Measurements from ENCODE around the gene POLD1. TPM values are rescaled to one million over a fixed set of nuclear protein-coding genes. Genes with fewer than 3 reads are reported as not detected.
A peak's percentile ranks its signal among the peaks of the same experiment; 100 is the strongest.
"Not testable (repeated sequence)": the region's sequence is repeated elsewhere in the genome, so short reads cannot be mapped to it uniquely, and the experiment has no call there.

Gene POLD1
- 100 to 1,000 TPM; 190 to 191 TPM for total RNA-seq

DNA sequence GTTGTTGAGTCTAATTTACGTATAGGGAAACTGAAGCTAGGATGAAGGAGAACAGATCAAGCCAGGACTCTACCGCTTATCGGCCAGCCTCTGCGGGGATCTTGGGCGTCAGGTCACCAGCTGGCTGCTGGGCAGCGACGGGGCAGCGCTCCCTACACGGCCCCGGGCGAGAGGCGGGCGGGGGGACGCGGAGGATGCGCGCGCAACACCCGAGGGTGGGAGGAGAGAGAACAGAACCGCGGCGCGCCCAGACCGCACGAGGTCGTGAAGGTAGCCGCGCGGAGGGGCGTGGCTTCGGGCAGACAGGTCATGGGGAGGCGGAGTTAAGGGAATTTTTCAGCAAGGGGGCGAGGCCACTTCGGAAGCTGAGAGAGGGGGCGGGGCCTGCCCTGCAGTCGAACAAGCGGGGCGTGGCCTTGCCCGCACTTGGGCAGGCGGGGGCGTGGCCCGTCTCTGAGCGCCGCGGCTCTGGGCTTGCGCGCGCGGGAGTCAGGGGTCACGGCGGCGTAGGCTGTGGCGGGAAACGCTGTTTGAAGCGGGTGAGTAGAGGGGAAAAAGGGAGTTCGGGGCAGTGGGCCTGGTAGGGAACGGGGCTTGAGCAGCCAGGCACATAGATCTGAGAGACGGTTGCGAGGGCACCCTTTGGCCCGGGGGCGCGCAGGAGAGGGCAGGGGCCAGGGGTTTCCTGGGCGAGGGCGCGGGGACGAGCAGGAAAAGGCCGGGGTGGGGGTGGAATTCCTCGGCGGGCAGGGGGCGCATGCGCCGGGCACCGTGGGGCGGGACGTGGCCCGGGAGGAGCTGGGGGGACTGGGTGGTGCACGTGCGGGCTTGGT, at the start of gene POLD1:
Gene POLD1 (plus strand): TSS at position 496 of the 833 bp plus-strand sequence. CDS start 14,505 bp downstream, outside the sequence.
- Mint-ChIP-seq H3K4me1 (ENCODE audit: low read depth) (peaks cover 33% of the 10 kb centered on the region), H3K27ac (peak within 1 kb of the TSS; percentile 95), H3K9me3 (no peaks in the 10 kb centered on the region), H3K36me3 (peaks cover 36% of the 10 kb centered on the region), H3K27me3 (no peaks in the 10 kb centered on the region), H3K4me3 (peak within 1 kb of the TSS; percentile 98)
- ChIA-PET CTCF (interaction anchor here (0.6 to 2.5 kb wide), 7 partner anchors 9 to 1319 kb away, joined by 3 to 13 read pairs (median 6); no protein-coding TSS in a partner anchor), POLR2A (interaction anchor here (0.9 to 2.0 kb wide), 7 partner anchors 10 to 59 kb away, joined by 3 to 12 read pairs (median 4); no protein-coding TSS in a partner anchor)
- intact Hi-C loops (cut with micrococcal nuclease), result loop anchor here (1.0 to 5.0 kb wide), 4 partner anchors 8 to 433 kb away; partner anchors contain the start of gene NR1H2
- peak; percentile 99 for DNase-seq

DNA sequence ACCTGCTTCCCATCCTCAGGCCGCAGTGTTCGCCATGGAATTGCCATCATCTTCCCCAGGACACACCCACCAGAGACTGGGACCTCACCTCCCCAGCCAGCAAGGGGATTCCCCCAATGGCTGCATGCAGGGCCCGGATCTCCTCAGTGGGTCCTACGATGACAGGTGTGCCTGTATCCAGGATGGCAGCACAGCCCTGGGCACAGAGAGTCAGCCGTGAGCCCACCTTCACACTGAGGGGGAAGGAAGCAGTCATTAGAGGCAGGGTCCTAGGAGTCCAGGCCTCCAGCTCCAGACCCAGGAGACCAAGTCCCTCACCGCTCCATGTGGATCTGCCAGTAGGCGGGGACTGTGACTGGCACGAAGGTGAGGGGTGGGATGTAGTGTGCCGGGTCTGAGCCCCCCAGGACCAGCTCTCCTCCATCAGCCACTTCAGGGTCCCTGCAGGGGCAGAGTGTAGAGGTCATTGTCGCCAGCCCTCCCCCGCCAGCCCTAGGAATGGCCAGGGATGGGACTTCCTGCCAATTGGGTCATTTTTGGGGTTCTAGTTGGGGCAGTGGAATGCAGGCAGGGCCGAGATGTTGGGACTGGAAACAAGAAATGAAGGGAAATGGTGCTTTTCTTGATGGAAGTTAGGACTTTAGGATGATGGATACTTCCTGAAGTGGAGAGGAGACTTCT, 49.3 kb upstream of the POLD1 start:
- peak overlapping the region; percentile 5 for H3K4me3 Mint-ChIP-seq
- DNase-seq, result no peak
- peaks cover 22% of the 10 kb centered on the region for H3K36me3 Mint-ChIP-seq
- no peaks in the 10 kb centered on the region for H3K9me3 Mint-ChIP-seq
- CTCF ChIA-PET, result interaction anchor here (0.6 to 2.0 kb wide), 6 partner anchors 12 to 390 kb away, joined by 3 to 11 read pairs (median 4); no protein-coding TSS in a partner anchor
- POLR2A ChIA-PET, result interaction anchor here (0.9 to 1.1 kb wide), 3 partner anchors 12 to 126 kb away, joined by 3 read pairs; no protein-coding TSS in a partner anchor
- intact Hi-C loops (cut with micrococcal nuclease), result loop anchor here (10.0 kb wide), 1 partner anchor 470 kb away; no protein-coding TSS in a partner anchor
- H3K4me1 Mint-ChIP-seq (ENCODE audit: low read depth), result peaks cover 53% of the 10 kb centered on the region
- peaks cover 29% of the 10 kb centered on the region for H3K27me3 Mint-ChIP-seq
- peak overlapping the region; percentile 71 for H3K27ac Mint-ChIP-seq

DNA sequence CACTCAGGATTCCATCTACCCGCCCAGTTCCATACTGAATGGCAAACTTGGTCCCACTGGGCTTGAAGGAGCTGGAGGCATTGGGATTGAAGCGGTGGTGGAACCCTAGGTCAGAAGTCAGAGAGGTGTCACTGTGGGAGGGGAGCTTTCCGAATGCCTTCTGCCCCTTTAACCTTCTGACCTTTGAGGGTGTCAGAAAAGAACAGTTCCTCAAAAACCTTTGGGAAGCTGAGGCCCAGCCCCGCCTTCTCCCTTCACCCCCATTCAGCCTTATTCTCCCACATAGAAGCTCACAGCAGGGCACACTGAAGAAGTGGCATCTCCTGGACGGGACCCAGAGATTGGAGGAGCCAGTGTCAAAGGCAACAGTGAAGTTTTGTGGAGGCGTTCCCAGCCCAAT, 47.1 kb upstream of the POLD1 start:
- H3K27ac Mint-ChIP-seq, H3K9me3 Mint-ChIP-seq, POLR2A ChIA-PET, H3K4me3 Mint-ChIP-seq, DNase-seq: not testable (repeated sequence)
- CTCF ChIA-PET, result interaction anchor here (0.8 to 1.7 kb wide), 2 partner anchors 10 to 20 kb away, joined by 3 to 4 read pairs; no protein-coding TSS in a partner anchor
- peaks cover 17% of the 10 kb centered on the region for H3K27me3 Mint-ChIP-seq
- intact Hi-C loops (cut with micrococcal nuclease), result loop anchor here (10.0 kb wide), 1 partner anchor 468 kb away; no protein-coding TSS in a partner anchor
- H3K4me1 Mint-ChIP-seq (ENCODE audit: low read depth), result peaks cover 42% of the 10 kb centered on the region
- peaks cover 22% of the 10 kb centered on the region for H3K36me3 Mint-ChIP-seq

DNA sequence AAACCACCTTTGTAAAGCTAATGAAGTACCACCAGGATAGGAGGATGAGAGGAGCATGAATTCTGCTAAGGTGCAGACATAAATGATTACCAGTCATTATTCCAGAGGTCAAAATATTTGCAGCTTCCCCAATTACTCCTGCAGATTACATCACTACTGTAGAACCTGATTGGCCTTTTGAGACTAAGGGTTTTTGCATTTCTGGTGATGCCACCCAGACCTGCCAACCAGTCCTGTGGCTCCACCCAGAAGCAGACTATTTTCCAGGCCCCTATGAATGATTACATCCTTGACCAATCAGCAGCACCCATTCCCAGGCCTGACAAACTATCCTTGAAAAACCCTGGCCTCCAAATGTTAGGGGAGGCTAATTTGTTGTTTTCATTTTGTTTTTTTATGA, 43.8 kb upstream of the POLD1 start:
- Mint-ChIP-seq H3K27me3 (no peaks in the 10 kb centered on the region), H3K27ac (no peak overlapping the region), H3K4me1 (ENCODE audit: low read depth) (peaks cover 24% of the 10 kb centered on the region), H3K36me3 (peaks cover 26% of the 10 kb centered on the region), H3K4me3 (no peak overlapping the region), H3K9me3 (peaks cover 4% of the 10 kb centered on the region)
- POLR2A ChIA-PET, result no interaction called here
- CTCF ChIA-PET, result interaction anchor here (0.5 to 2.5 kb wide), 2 partner anchors 12 to 214 kb away, joined by 4 to 7 read pairs; partner anchors contain the start of gene KCNC3
- intact Hi-C loops (cut with micrococcal nuclease), result no loop called here
- no peak for DNase-seq

DNA sequence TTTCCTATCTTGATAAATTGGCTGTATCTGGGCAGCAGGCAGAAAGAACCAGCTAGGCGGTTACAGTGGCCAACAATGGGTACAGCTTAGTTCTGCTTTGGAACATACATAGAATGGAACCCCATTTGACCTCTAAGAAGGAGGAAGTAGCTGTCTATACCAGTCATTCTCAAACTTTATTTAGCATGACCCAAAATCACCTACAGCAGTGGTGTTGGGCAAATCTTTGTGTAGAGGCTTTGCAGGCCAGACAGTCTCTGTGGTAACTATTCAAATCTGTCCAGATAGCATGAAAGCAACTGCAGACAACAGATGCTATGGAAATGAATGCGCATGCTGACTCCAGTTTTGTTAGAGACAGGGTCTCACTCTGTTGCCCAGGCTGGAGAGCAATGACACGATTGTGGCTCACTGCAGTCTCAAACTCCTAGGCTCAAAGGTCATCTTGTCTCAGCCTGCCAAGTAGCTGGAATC, 43.0 kb upstream of the POLD1 start:
- H3K27ac Mint-ChIP-seq, result no peak overlapping the region
- peaks cover 23% of the 10 kb centered on the region for H3K36me3 Mint-ChIP-seq
- H3K4me3 Mint-ChIP-seq, result no peak overlapping the region
- no peaks in the 10 kb centered on the region for H3K27me3 Mint-ChIP-seq
- DNase-seq, result peak; percentile 26
- CTCF ChIA-PET, result interaction anchor here (0.6 to 2.5 kb wide), 2 partner anchors 13 to 1013 kb away, joined by 4 to 7 read pairs; partner anchors contain the start of gene KCNC3
- H3K9me3 Mint-ChIP-seq, result peaks cover 5% of the 10 kb centered on the region
- intact Hi-C loops (cut with micrococcal nuclease), result no loop called here
- POLR2A ChIA-PET, result no interaction called here
- peaks cover 20% of the 10 kb centered on the region for H3K4me1 Mint-ChIP-seq (ENCODE audit: low read depth)

DNA sequence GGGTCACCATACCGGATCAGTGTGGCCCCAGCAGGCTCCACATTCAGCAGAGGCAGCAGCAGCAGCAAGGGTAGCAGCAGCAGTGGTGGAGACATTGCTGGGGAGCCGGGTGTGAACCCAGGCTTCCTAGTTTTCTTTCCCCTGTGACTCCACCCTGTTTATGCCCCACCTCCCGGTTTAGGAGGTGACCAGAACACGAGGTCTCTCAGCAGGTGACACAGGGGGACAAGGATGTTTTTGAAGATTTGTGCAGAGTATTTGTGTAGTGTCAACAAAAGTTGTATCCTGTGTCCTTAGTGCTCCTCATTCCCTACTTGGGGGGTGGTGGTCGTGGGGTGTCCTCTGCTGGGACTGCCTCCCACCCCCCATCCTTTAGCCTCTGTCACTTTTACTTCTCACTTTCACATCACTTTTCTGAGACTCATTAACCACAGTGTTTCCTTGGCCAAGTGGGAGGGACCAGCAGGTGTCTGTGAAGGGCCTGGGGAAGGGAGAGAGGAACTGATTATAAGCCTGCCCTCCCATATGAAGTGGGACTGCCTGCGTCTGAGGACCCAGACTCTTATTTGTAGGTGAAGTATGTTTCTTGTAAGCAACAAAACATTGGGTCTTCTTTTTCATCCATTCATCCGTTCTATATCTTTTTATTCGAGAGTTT, 39.4 kb upstream of the POLD1 start:
- Mint-ChIP-seq H3K4me3 (peak overlapping the region; percentile 65), H3K27ac (peak overlapping the region; percentile 70), H3K27me3 (no peaks in the 10 kb centered on the region), H3K4me1 (ENCODE audit: low read depth) (peaks cover 50% of the 10 kb centered on the region), H3K36me3 (peaks cover 17% of the 10 kb centered on the region), H3K9me3 (peaks cover 6% of the 10 kb centered on the region)
- intact Hi-C loops (cut with micrococcal nuclease), result no loop called here
- CTCF ChIA-PET, result interaction anchor here (1.5 kb wide), 1 partner anchor 13 kb away, joined by 6 read pairs; no protein-coding TSS in a partner anchor
- POLR2A ChIA-PET, result no interaction called here
- DNase-seq, result no peak

DNA sequence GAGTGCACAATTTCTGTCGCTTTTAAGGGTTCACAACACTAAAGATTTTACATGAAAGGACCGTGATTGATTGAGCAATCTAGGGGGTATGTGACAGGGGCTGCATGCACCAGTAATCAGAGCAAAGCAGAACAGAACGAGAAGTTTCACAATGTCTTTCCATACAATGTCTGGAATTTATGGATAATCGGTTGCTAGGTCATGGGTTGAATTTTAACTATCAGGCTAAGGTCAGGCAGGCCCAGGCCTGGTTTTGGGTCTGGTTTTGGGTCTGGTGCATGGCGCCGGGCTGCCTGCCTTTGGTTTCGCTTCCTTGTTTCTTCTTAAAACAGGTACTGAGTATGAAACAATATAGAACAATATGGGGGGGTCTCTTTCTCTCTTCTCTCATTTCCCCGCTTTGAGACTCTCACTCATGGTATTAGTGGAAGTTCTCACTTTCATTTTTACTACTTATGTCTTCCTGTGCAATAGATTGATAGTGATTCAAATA, 37.0 kb upstream of the POLD1 start:
- Mint-ChIP-seq H3K36me3 (peaks cover 15% of the 10 kb centered on the region), H3K4me3 (peak overlapping the region; percentile 55), H3K27ac (peak overlapping the region; percentile 96), H3K4me1 (ENCODE audit: low read depth) (peaks cover 45% of the 10 kb centered on the region)
- not testable (repeated sequence) for H3K27me3 Mint-ChIP-seq, H3K9me3 Mint-ChIP-seq
- ChIA-PET POLR2A (interaction anchor here (0.8 to 1.3 kb wide), 2 partner anchors 11 to 13 kb away, joined by 3 read pairs; no protein-coding TSS in a partner anchor), CTCF (interaction anchor here (0.7 to 2.7 kb wide), 6 partner anchors 10 to 21 kb away, joined by 3 to 10 read pairs (median 5); partner anchors contain the start of gene KCNC3)
- intact Hi-C loops (cut with micrococcal nuclease), result loop anchor here (1.0 kb wide), 2 partner anchors 16 to 18 kb away; partner anchors contain the start of gene KCNC3
- DNase-seq, result peak; percentile 78

DNA sequence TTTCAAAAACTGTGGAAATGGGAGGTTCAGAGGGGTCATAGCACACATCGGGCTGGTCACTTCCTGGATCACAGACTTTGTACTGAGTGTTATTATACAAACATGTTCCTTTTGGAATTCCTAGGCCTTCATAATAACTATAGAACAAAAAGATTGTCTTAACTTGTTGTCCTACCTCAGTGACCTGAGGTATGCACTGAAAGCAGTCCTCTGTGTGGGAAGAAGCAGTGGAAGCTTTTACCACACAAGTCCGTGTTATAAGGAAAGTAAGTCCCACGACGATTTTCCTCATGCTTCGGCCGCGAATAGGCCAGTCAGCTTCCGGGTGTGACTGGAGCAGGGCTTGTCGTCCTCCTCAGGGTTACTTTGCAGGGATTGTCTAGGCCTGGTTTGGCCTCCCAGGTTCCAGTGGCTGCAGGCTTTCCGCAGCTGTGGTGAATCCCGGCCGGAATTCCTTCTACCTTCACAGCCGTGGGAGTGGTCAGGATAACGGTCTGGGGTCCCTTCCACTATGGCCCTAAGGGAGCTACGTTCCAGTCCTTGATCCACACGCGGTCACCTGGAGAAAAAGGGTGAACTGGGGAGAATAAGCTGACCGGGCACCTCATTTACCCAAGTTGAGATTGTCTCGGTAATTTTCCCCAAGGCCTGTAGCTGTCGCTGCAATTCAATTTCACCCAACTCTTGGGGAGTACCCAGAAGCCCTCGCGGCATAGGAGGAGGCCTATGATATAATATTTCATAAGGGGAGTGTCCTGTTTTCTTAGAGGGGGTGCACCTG, 34.7 kb upstream of the POLD1 start:
- Mint-ChIP-seq H3K9me3 (peaks cover 6% of the 10 kb centered on the region), H3K36me3 (peaks cover 9% of the 10 kb centered on the region), H3K27ac (no peak overlapping the region), H3K4me1 (ENCODE audit: low read depth) (peaks cover 39% of the 10 kb centered on the region), H3K4me3 (no peak overlapping the region), H3K27me3 (no peaks in the 10 kb centered on the region)
- POLR2A ChIA-PET, result no interaction called here
- DNase-seq, result no peak
- intact Hi-C loops (cut with micrococcal nuclease), result no loop called here
- CTCF ChIA-PET, result interaction anchor here (1.1 kb wide), 1 partner anchor 21 kb away, joined by 3 read pairs; the partner anchor contains the start of gene KCNC3

DNA sequence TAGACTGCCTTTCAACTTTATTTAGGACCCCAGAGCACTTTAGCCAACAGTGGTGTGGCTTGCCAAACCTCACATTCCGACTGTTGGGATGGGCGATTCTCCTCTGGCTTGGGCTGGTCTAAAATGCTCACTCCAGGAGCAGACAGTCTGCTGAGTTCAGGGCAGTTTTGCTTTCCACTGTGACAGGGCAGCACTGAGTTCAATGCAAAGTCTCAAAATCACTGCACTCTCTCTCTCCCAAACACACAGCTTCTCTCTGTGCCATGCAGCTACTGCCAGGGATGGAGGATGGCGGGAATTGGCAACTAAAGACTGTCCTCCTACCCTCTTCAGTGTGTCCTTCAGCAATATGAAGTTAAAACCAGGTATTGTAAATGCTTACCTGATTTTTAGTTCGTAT, 31.9 kb upstream of the POLD1 start:
- CTCF ChIA-PET, result interaction anchor here (0.7 to 1.0 kb wide), 4 partner anchors 12 to 127 kb away, joined by 3 read pairs; no protein-coding TSS in a partner anchor
- Mint-ChIP-seq H3K36me3 (no peaks in the 10 kb centered on the region), H3K4me1 (ENCODE audit: low read depth) (peaks cover 24% of the 10 kb centered on the region), H3K4me3 (no peak overlapping the region), H3K27me3 (no peaks in the 10 kb centered on the region), H3K9me3 (no peaks in the 10 kb centered on the region), H3K27ac (no peak overlapping the region)
- POLR2A ChIA-PET, result interaction anchor here (0.6 to 1.3 kb wide), 2 partner anchors 23 to 33 kb away, joined by 3 read pairs; partner anchors contain the start of gene KCNC3
- no peak for DNase-seq
- intact Hi-C loops (cut with micrococcal nuclease), result no loop called here

DNA sequence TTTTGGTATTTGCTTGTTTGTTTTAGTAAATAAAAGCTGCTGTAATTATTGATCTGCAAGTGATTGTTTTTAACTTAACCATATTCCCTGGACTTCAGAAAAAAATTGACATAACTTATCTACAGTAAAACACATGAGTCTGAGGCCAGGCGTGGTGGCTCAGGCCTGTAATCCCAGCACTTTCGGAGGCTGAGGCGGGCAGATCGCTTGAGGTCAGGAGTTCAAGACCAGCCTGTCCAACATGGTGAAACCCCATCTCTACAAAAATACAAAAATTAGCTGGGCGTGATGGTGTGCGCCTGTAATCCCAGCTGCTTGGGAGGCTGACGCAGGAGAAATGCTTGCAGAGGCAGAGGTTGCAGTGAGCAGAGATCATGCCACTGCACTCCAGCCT, 30.7 kb upstream of the POLD1 start:
- H3K4me3 Mint-ChIP-seq; intact Hi-C loops (cut with micrococcal nuclease); POLR2A ChIA-PET; H3K9me3 Mint-ChIP-seq; H3K27me3 Mint-ChIP-seq; DNase-seq; H3K27ac Mint-ChIP-seq; H3K36me3 Mint-ChIP-seq: not testable (repeated sequence)
- CTCF ChIA-PET, result interaction anchor here (0.6 to 0.7 kb wide), 2 partner anchors 114 to 773 kb away, joined by 3 to 4 read pairs; partner anchors contain the start of gene NOSIP
- peaks cover 21% of the 10 kb centered on the region for H3K4me1 Mint-ChIP-seq (ENCODE audit: low read depth)

Measured in activated CD4-positive, alpha-beta memory T cell treated with anti-CD3 and anti-CD28 coated beads for 36 hours (primary cell).